ENCODE data around the gene VLDLR.

The VLDLR gene

GRCh38 chr9:2622461-2623287 is 1.1 kb downstream of the VLDLR start:
- peak in 1 of 2 donors; percentile 28 for DNase-seq

GRCh38 chr9:2623288-2624050 is 1.9 kb downstream of the VLDLR start:
- peak in 1 of 2 donors; percentile 8 for DNase-seq

- no peak for DNase-seq
Measured at GRCh38 chr9:2624051-2624682, 2.6 kb downstream of the VLDLR start.

- DNase-seq: no peak
Measured at GRCh38 chr9:2625427-2625826, 3.8 kb downstream of the VLDLR start.

GRCh38 chr9:2628919-2629318 is 7.3 kb downstream of the VLDLR start:
- no peak for DNase-seq

- no peak for DNase-seq
Measured at GRCh38 chr9:2630158-2630557, 8.6 kb downstream of the VLDLR start.

GRCh38 chr9:2631263-2631662 is 9.7 kb downstream of the VLDLR start:
- no peak for DNase-seq

- no peak for DNase-seq
Measured at GRCh38 chr9:2634153-2634552, 12.6 kb downstream of the VLDLR start.

GRCh38 chr9:2634818-2635217 is 13.2 kb downstream of the VLDLR start:
- DNase-seq: no peak

GRCh38 chr9:2635922-2636321 is 14.3 kb downstream of the VLDLR start:
- DNase-seq: no peak

GRCh38 chr9:2637390-2637789 is 15.8 kb downstream of the VLDLR start:
- no peak for DNase-seq

- no peak for DNase-seq
Measured at GRCh38 chr9:2638871-2639673, 17.5 kb downstream of the VLDLR start.

GRCh38 chr9:2639786-2640185 is 18.2 kb downstream of the VLDLR start:
- no peak for DNase-seq

GRCh38 chr9:2640570-2640969 is 19.0 kb downstream of the VLDLR start:
- DNase-seq: no peak

- no peak for DNase-seq
Measured at GRCh38 chr9:2641033-2641432, 19.4 kb downstream of the VLDLR start.

GRCh38 chr9:2642068-2642467 is 20.5 kb downstream of the VLDLR start:
- DNase-seq: no peak

GRCh38 chr9:2645569-2645968 is 24.0 kb downstream of the VLDLR start:
- no peak for DNase-seq

- peak; percentile 8 to 28 for DNase-seq
Measured at GRCh38 chr9:2655411-2655901, 33.9 kb downstream of the VLDLR start.

- peak in 1 of 2 donors; percentile 5 for DNase-seq
Measured at GRCh38 chr9:2657427-2657826, 35.8 kb downstream of the VLDLR start.

- no peak for DNase-seq
Measured at GRCh38 chr9:2662496-2662895, 40.9 kb downstream of the VLDLR start.

GRCh38 chr9:2663461-2664173 is 42.0 kb downstream of the VLDLR start:
- no peak for DNase-seq

Measured in stimulated activated CD4-positive, alpha-beta T cell treated with anti-CD3 and anti-CD28 coated beads, Interleukin-2, amount 100 ng/mL, for 24 hours (primary cell).